Parathyroid adenoma (tissue), 2 donors: ENCODE data around the gene BHLHA15.

Source experiments
- H2AFZ ChIP-seq: fragments of 300-600 bp; sonication (generic); one replicate; pipeline ENCODE4 v1.7.0; 2017; ENCODE audit warnings: antibody characterized with exemption, mild to moderate bottlenecking
- H3K27ac ChIP-seq: fragments of 300-600 bp; sonication (generic); one replicate; pipeline ENCODE4 v1.7.0; 2017
- H3K27me3 ChIP-seq: fragments of 300-600 bp; sonication (generic); one replicate; pipeline ENCODE4 v1.7.0; 2017; ENCODE audit warnings: low read length; ENCODE audit not compliant: control insufficient read depth, insufficient read depth
- H3K36me3 ChIP-seq: fragments of 300-600 bp; sonication (generic); one replicate; pipeline ENCODE4 v1.7.0; 2017; ENCODE audit warnings: low read length; ENCODE audit not compliant: control insufficient read depth, insufficient read depth
- H3K4me1 ChIP-seq: fragments of 300-600 bp; sonication (generic); one replicate; pipeline ENCODE4 v1.7.0; 2017; ENCODE audit warnings: control low read depth
- H3K4me2 ChIP-seq: fragments of 300-600 bp; sonication (generic); one replicate; pipeline ENCODE4 v1.7.0; 2017; ENCODE audit warnings: low read length
- H3K4me3 ChIP-seq: fragments of 300-600 bp; sonication (generic); one replicate; pipeline ENCODE4 v1.7.0; 2017; ENCODE audit warnings: low read depth, low read length
- H3K79me2 ChIP-seq: fragments of 300-600 bp; sonication (generic); one replicate; pipeline ENCODE4 v1.7.0; 2017; ENCODE audit warnings: control low read depth
- H3K9ac ChIP-seq: fragments of 300-600 bp; sonication (generic); one replicate; pipeline ENCODE4 v1.7.0; 2017; ENCODE audit warnings: mild to moderate bottlenecking
- H3K9me3 ChIP-seq: fragments of 300-600 bp; sonication (generic); one replicate; pipeline ENCODE4 v1.7.0; 2017; ENCODE audit warnings: low read length; ENCODE audit not compliant: control insufficient read depth
- CTCF ChIP-seq: fragments of 300-600 bp; sonication (generic); IDR thresholded peaks from one replicate; pipeline ENCODE4 v1.7.0; 2017; ENCODE audit warnings: antibody characterized with exemption, mild to moderate bottlenecking
- donor health status: primary hyperparathyroidism.

BHLHA15 gene

GRCh38 chr7:98165827-98166667 is 45.2 kb upstream of the BHLHA15 start:
- no peak overlapping the region for H3K4me3 ChIP-seq
- no peaks in the 10 kb centered on the region for H3K27me3 ChIP-seq
- H3K79me2 ChIP-seq, result peaks cover 9% of the 10 kb centered on the region
- H3K9me3 ChIP-seq, result no peaks in the 10 kb centered on the region
- no peak overlapping the region for H3K27ac ChIP-seq
- TF ChIP-seq CTCF, result peak; percentile 64
- peaks cover 15% of the 10 kb centered on the region for H3K4me1 ChIP-seq
- no peak overlapping the region for H2AFZ ChIP-seq
- no peak overlapping the region for H3K4me2 ChIP-seq
- H3K36me3 ChIP-seq, result no peaks in the 10 kb centered on the region
- H3K9ac ChIP-seq, result no peak overlapping the region

- H3K27me3 ChIP-seq, result no peaks in the 10 kb centered on the region
- no peaks in the 10 kb centered on the region for H3K36me3 ChIP-seq
- H3K79me2 ChIP-seq, result peaks cover 9% of the 10 kb centered on the region
- H3K4me3 ChIP-seq, result no peak overlapping the region
- no peak overlapping the region for H3K9ac ChIP-seq
- no peaks in the 10 kb centered on the region for H3K9me3 ChIP-seq
- no peak for TF ChIP-seq CTCF
- H2AFZ ChIP-seq, result no peak overlapping the region
- no peak overlapping the region for H3K4me2 ChIP-seq
- H3K4me1 ChIP-seq, result peaks cover 15% of the 10 kb centered on the region
- no peak overlapping the region for H3K27ac ChIP-seq
Measured at GRCh38 chr7:98166668-98166970, 44.6 kb upstream of the BHLHA15 start.

GRCh38 chr7:98167653-98168052 is 43.6 kb upstream of the BHLHA15 start:
- no peak for TF ChIP-seq CTCF
- Histone ChIP-seq H3K27me3 (no peaks in the 10 kb centered on the region), H3K4me2 (no peak overlapping the region), H3K4me3 (no peak overlapping the region), H3K79me2 (peaks cover 9% of the 10 kb centered on the region), H3K9me3 (no peaks in the 10 kb centered on the region), H3K4me1 (peaks cover 15% of the 10 kb centered on the region), H2AFZ (no peak overlapping the region), H3K36me3 (no peaks in the 10 kb centered on the region), H3K9ac (no peak overlapping the region), H3K27ac (no peak overlapping the region)

GRCh38 chr7:98168181-98168903 is 42.9 kb upstream of the BHLHA15 start:
- TF ChIP-seq CTCF, result peak; percentile 90
- no peaks in the 10 kb centered on the region for H3K9me3 ChIP-seq
- H3K36me3 ChIP-seq, result no peaks in the 10 kb centered on the region
- H3K4me2 ChIP-seq, result no peak overlapping the region
- peaks cover 14% of the 10 kb centered on the region for H3K4me1 ChIP-seq
- peaks cover 9% of the 10 kb centered on the region for H3K79me2 ChIP-seq
- no peak overlapping the region for H3K9ac ChIP-seq
- no peak overlapping the region for H3K4me3 ChIP-seq
- no peaks in the 10 kb centered on the region for H3K27me3 ChIP-seq
- H3K27ac ChIP-seq, result no peak overlapping the region
- no peak overlapping the region for H2AFZ ChIP-seq
